HG03280 (cell line): ENCODE data around the gene IFITM5.

Experiments used
- ATAC-seq: cut with Tn5 transposase; IDR thresholded peaks from one replicate; pipeline ENCODE4 v1.9.1; 2021; ENCODE audit warnings: mild to moderate bottlenecking, moderate library complexity; ENCODE audit not compliant: unreplicated experiment

The IFITM5 gene

DNA sequence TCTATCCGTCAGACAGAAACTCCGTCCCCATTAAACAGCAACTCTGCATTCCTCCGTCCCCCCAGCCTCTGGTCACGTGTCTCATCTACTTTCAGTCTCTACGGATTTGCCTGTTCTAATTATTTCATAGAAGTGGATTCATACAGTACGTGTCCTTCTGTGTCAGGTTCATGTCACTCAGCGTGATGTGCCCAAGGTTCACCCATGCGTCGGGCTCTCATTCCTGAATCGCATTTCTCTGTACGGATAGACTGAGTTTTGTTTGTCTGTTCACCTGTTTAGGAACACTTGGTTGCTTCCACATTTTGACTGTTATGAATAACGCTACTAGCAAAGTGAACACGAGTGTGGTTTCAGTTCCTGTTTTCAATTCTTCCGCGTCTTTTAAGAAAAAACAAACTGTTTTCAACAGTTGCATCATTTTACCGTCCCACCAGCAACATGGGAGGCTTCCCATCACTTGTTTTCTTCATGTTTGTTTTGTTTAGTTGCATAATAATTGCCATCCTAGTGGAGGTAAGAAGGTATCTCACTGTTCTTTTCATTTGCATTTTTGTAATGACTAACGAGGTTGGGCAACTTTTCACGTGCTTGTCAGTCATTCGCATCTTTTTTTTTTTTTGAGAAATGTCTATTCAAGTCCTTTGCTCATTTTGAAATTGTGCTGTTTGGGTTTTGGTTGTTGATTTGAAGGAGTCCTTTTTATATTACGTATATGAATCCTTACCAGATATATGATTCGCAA is 30.0 kb downstream of the IFITM5 start:
- peak; percentile 70 for ATAC-seq

GRCh38 chr11:268716-269145 is 30.6 kb downstream of the IFITM5 start:
- peak; percentile 43 for ATAC-seq

GRCh38 chr11:267491-267994 is 31.8 kb downstream of the IFITM5 start:
- ATAC-seq, result no peak

DNA sequence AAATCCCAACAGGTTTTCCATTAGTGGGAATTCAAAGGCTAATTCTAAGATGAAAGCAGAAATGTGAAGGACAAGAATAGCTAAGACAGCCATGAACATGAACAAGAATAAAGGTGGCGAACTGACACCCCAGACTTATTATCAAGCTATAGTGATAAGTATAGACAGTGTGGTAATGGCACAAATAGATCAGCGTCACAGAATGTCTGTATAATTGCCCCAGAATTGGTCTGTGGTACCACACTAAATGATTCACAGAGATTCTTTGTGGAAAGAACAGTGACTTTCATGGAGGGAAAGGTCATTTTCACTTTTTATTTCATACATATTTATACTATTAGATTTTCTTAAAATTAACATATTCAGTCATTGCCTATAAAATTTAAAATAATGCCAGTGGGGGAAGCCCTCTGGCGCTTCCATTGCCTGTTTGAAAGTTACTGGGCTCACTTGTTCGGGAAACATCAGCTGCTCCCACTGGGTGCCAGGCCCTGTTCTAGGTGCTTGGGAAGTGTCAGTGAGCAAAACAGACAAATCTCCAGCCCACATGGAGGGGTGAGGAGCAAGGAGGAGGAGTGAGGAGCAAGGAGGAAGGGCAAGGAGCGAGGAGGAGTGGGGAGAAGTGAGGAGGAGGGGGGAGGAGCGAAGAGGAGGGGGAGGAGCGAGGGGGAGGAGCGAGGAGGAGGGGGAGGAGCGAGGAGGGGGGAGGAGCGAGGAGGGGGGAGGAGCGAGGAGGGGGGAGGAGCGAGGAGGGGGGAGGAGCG is 32.5 kb downstream of the IFITM5 start:
- ATAC-seq, result no peak

GRCh38 chr11:261624-262023 is 37.7 kb downstream of the IFITM5 start:
- no peak for ATAC-seq

DNA sequence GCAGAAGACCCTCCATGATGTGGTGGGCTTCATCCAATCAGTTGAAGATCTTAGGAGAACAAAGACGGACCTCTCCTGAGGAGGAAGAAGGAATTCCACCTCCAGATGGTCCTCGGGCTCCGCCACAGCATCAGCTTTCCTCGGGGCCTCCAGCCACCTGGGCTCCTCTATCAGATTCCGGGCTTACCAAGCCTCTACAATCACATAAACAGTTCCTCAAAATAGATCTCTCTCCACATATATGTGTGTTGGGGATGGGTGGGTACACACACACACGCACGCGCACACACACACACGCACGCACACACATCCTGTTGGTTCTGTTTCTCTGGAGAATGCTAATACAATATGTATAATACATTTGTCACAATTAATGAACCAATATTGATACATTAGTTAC is 39.9 kb downstream of the IFITM5 start:
- no peak for ATAC-seq

DNA sequence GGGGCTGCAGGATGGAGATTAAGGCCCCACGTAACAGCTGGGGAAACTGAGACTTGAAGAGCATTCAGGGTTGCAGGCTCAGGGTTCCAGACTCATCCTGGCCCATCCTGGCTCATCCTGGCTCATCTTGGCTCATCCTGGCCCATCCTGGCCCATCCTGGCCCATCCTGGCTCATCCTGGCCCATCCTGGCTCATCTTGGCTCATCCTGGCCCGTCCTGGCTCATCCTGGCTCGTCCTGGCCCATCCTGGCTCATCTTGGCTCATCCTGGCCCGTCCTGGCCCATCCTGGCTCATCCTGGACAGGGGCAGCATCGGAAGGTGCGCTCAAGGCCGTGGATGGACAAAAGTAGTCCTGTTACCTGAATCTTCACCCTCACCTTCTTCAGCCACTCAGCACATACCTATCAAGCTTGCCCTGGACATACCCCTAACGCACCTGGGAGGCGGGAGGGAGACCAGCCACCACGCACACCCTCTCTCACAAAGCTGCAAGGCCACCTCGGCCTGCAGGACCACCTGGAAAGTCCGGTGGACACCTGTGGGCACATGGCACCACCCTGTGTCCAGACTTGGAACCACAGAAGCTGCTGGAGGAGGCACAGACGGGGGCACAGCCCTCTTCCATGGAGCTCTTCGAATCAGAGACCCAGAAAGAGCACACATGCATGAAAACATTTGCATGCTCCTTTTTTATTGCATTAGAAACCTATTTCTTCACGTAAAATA is 41.4 kb downstream of the IFITM5 start:
- no peak for ATAC-seq

DNA sequence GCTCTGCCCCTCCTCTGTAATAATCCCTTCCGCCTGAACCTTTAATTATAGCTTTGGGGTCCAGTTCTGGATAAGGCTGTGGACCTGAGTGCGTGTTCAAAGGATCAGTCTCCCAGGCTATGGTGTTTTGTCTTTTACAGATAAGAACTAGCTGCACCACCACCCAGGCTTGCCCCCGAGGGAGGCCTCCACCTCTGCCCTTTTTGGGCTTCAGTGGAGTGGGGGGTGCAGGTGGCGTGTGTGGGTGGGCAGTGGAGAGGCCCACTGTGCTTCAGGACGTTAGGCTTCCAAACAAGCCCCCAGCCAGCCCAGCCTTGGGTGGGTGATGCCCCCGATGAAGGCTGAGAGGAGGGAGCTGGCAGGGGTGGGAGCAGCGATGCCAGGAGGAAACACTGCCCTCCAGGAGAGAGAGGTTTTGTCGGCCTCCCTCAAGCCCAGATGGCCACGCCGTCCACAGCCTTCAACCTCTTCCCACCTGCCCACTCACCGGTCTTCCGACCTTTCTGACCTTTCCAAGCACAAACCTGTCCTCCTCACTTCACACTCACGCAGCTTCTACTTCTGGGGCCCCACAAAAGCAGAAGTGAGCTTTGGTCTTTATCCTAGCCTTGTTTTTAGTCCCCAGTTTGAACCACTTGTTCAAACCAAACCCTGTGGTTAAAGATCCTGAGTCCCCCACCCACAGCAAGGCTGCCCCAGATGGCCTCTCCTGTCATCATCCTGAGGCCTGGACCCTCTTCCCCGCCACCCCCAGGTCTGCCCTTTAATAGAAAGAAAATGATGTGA is 42.2 kb downstream of the IFITM5 start:
- no peak for ATAC-seq

DNA sequence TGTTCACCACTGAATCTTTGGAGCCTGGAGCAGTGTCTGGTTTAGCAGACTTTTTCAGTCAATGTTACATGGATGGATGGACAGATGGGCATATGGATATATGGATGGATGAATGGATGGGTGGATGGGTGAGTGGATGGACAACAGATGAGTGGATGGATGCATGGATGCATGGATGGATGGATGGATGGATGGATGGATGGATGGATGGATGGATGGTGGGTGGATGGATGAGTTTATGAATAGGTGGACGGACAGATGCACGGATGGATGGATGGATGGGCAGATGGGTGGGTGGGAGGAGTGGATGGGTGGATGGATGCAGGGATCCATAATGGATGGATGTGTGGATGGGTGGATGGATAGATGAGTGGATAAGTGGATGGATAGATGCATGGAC is 43.5 kb downstream of the IFITM5 start:
- ATAC-seq, result no peak

- no peak for ATAC-seq
These were observed 44.1 kb downstream of the IFITM5 start for GRCh38 chr11:255176-255575.

DNA sequence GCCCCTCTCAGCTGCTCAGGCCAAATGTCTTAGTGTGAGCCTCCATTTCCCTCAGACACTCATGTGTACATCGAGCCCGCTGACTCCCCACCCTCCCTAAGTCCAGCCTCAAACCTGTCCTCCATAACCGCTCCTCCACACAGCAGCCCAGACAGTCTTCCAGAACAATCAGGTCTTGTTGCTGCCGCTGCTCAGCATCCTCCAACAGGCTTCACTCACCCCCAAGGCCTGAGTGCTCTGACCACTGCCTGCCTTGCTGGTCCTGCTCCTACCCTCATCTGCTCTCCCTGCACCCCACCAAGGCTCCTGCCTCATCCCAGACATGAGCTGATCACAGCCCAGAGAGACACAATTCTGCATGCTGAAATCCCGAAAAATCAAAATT is 45.4 kb downstream of the IFITM5 start:
- no peak for ATAC-seq

- no peak for ATAC-seq
These were observed 46.0 kb downstream of the IFITM5 start for GRCh38 chr11:253160-253885.

GRCh38 chr11:252666-253065 is 46.7 kb downstream of the IFITM5 start:
- ATAC-seq, result no peak

DNA sequence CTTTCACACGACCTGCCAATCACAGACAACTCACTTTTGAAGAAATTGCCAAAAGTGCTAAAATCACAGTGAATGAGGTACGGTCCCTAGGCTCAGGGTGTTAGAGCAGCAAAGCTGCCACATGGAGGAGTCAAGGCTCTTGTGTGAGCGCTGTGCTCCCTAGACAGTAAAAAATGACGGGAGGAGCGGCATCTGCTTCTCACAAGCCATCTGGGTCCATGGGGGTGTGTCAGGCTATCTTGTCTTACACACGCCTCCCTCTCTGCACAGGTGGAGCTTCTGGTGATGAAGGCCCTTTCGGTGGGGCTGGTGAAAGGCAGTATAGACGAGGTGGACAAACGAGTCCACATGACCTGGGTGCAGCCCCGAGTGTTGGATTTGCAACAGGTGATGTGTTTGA is 47.8 kb downstream of the IFITM5 start:
- ATAC-seq, result no peak

- ATAC-seq, result no peak
These were observed 48.5 kb downstream of the IFITM5 start for GRCh38 chr11:250740-251299.

DNA sequence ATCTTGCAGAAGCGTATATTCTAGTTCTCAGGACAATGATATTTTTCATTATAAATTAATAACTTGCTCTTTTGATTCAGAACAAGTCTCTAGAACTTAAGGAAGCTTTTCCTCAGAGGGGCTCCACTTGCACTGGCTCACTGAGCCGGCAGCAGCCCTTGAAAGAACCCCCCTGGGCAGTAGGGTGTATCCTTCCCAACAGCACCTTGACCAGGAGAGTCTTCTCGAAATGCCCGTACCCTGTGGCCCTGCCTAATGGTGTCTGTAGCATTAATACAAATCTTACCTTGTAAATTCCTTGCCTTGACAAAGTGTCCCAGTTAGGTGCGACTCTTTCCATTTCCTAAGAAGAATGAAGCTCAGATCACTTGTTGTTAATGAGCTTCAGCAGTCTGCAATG is 49.1 kb downstream of the IFITM5 start:
- ATAC-seq, result no peak

DNA sequence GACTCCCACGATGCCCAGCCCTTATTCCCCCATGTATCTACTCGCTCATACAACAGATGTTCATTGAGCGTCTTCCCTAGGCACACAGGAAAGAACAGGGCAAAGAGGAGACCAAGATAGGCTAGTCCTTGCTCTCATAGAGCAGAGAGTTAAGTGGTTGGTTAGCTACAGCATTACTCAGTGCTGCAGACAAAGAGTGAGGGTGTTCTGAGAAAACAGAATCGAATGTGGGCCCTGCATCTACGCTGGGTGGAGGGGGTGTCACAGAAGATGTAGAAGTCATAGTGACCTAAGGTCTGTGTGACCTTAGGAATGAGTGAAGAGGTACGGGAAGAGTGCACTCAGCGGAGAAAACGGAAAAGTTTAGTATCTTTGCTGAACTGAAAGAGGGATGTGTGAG is 50.3 kb downstream of the IFITM5 start:
- no peak for ATAC-seq
